HPDE6-E6E7 (cell line): ENCODE data around the gene NLGN1.

ENCODE experiments used
- DNase-seq: peaks from one replicate; pipeline ENCODE4 v3.0.0; 2011; ENCODE audit warnings: missing footprints; ENCODE audit errors: extremely low spot score

NLGN1 gene

GRCh38 chr3:174331095-174331800 lies 933.7 kb downstream of the NLGN1 start:
- no peak for DNase-seq

GRCh38 chr3:174332391-174332790 lies 934.8 kb downstream of the NLGN1 start:
- DNase-seq = no peak

GRCh38 chr3:174333640-174334039 lies 936.1 kb downstream of the NLGN1 start:
- no peak for DNase-seq

- DNase-seq = no peak
Observed at GRCh38 chr3:174334111-174334510, 936.6 kb downstream of the NLGN1 start.

GRCh38 chr3:174335324-174335723 lies 937.8 kb downstream of the NLGN1 start:
- DNase-seq = no peak

GRCh38 chr3:174335910-174336309 lies 938.4 kb downstream of the NLGN1 start:
- DNase-seq = no peak
